Bronchial epithelial cell (primary cell): ENCODE measurements around the gene PTPRZ1. TPM values are rescaled to one million over a fixed set of nuclear protein-coding genes. Genes with fewer than 3 reads are reported as not detected.

Experiments used
- DNase-seq: peaks from one replicate; pipeline ENCODE4 v3.0.0-alpha.2; 2010; ENCODE audit warnings: low read depth
- FAIRE-seq: peaks from 2 replicates; lab custom pipeline; 2011; peaks lifted over from hg19 to GRCh38; lab: Jason Lieb, UNC
- H3K27me3 ChIP-seq: 2 replicates; pipeline ENCODE4 v1.5.1; 2011; ENCODE audit warnings: low read length; ENCODE audit not compliant: control insufficient read depth, insufficient read depth
- H3K36me3 ChIP-seq: 2 replicates; pipeline ENCODE4 v1.5.1; 2011; ENCODE audit warnings: low read length; ENCODE audit not compliant: control insufficient read depth, insufficient read depth
- H3K4me3 ChIP-seq: 2 replicates; pipeline ENCODE4 v1.5.1; 2011; ENCODE audit warnings: mild to moderate bottlenecking, low read depth, low read length, control low read depth
- total RNA-seq: library from RNA; depleted of rRNA; stranded (reverse); fragments of >200 nt; gene quantifications from 2 replicates; pipeline ENCODE4 v1.2.1, GENCODE V29; 2014
- TF ChIP-seq, protein P1 (sequence below): IDR thresholded peaks from 2 replicates; pipeline ENCODE4 v1.5.1; 2011; ENCODE audit warnings: mild to moderate bottlenecking, moderate library complexity, low read length, control low read depth, inconsistent platforms; ENCODE audit not compliant: insufficient read depth, severe bottlenecking

The PTPRZ1 gene
- total RNA-seq, result 2.6 and 3.5 TPM in 2 replicates

DNA sequence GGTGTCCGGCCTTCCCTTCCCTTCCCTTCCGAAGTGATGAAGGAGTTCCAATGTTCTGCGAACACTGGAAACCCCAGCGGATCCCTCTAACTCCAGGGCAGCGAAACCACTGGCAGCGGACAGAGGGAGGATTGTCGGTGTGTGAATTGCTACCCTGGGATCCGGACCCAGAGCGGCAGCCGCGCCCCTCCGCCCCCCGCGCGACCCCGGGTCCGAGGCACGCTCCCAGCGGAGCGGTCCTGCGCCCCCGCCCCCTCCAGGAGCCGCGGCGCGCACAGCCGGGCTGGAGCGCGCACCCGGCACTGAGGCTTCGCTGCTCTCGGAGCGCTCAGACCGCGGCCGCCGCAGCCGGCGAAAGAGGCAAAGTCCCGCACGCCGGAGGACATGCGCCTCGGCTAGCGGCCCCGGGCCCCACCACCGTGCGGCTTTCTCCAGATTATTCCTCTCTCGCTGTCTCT is at the start of gene PTPRZ1:
TSS of gene PTPRZ1 (plus strand) at position 331 of the 458 bp plus-strand sequence. CDS start 339 bp downstream, outside the sequence.
- FAIRE-seq (no peak), DNase-seq (peak; percentile 8)
- H3K27me3 ChIP-seq, result no peaks in the 10 kb centered on the region
- peak within 1 kb of the TSS; percentile 52 for H3K4me3 ChIP-seq
- no peaks in the 10 kb centered on the region for H3K36me3 ChIP-seq
- TF ChIP-seq, protein P1, sequence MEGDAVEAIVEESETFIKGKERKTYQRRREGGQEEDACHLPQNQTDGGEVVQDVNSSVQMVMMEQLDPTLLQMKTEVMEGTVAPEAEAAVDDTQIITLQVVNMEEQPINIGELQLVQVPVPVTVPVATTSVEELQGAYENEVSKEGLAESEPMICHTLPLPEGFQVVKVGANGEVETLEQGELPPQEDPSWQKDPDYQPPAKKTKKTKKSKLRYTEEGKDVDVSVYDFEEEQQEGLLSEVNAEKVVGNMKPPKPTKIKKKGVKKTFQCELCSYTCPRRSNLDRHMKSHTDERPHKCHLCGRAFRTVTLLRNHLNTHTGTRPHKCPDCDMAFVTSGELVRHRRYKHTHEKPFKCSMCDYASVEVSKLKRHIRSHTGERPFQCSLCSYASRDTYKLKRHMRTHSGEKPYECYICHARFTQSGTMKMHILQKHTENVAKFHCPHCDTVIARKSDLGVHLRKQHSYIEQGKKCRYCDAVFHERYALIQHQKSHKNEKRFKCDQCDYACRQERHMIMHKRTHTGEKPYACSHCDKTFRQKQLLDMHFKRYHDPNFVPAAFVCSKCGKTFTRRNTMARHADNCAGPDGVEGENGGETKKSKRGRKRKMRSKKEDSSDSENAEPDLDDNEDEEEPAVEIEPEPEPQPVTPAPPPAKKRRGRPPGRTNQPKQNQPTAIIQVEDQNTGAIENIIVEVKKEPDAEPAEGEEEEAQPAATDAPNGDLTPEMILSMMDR, result no peak

DNA sequence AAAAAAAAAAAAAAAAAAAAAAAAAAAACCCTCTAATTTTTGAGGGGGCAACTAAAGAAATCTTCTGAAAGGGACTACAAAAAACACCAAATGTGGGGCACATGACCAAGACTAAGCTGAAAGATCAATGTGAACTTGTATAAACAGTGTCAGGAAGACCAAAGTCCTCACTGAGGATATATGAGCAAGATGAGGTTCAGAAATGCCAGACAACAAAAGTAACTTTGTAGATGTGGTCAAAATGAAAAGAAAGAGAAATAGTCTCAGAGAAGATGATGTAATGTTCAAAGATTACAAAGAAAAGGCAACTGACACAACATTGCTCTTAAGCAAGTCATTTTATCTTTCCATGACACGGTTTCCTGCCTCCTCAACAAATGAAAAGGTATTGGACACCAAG is 48.7 kb upstream of the PTPRZ1 start:
- Histone ChIP-seq H3K36me3 (no peaks in the 10 kb centered on the region), H3K4me3 (no peak overlapping the region), H3K27me3 (no peaks in the 10 kb centered on the region)
- FAIRE-seq (no peak), DNase-seq (peak; percentile 13)
- TF ChIP-seq, protein P1, result no peak

DNA sequence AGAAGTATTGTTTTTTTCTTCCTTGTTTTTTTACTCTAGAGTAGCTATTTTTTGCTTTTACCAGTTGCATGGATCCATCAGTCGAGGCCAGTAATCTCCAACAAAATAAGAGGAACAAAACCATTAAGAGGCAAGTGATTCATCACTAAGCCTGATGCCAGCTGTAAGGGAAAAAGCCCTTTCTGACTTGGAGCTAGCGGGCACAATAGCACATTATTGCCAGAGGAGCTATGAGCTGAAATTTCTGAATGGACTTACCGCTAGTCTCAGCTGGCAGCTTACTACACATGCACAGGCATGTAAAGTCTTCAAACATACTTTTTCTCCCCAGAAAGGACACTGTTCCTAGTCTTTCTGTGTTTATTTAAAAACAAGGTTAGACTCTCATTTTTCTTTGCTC is 41.6 kb upstream of the PTPRZ1 start:
- DNase-seq (peak; percentile 64), FAIRE-seq (no peak)
- no peak overlapping the region for H3K4me3 ChIP-seq
- no peaks in the 10 kb centered on the region for H3K27me3 ChIP-seq
- TF ChIP-seq, protein P1, result no peak
- H3K36me3 ChIP-seq, result no peaks in the 10 kb centered on the region

DNA sequence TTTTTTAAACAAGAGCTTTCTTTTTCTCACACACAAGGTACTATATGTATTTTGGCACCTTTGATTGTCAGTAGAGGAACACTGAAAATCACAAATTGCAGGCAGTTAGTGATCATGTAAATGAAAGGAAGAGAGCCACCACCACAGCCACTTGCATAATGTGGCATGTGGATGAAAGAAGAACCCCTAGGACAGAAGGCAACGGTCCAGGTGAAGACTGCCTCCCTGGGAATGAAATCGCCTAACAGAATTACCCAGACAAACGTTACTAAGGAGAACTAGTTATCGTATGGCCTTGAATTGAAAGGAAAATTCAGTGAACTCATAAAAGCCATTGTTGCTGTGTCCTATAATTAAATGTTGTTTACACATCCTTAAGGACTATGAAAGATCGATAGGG is 41.2 kb upstream of the PTPRZ1 start:
- Histone ChIP-seq H3K4me3 (no peak overlapping the region), H3K27me3 (no peaks in the 10 kb centered on the region), H3K36me3 (no peaks in the 10 kb centered on the region)
- no peak for DNase-seq
- TF ChIP-seq, protein P1, result no peak
- FAIRE-seq, result no peak

DNA sequence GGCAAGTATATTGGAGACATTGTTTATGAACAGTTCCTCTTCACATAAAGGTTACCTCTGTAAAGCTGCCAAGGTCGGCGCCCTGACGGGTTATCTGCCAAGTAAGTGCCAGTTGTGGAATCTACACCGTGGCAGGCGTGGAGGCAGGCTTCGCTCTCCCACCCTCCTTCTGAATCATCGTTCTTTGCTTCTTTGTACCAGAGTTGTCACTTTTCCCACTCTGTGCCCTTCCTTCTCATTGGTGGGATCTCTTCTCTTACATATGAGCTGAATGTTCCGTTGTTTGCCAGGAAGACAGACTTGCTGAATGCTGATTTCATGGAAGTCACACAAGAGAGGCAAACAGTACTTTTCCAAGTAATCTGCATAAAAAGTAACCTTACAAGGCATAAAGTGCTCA is 40.6 kb upstream of the PTPRZ1 start:
- FAIRE-seq (peak; percentile 76), DNase-seq (peak; percentile 10)
- no peaks in the 10 kb centered on the region for H3K36me3 ChIP-seq
- no peak overlapping the region for H3K4me3 ChIP-seq
- H3K27me3 ChIP-seq, result no peaks in the 10 kb centered on the region
- TF ChIP-seq, protein P1, result no peak

DNA sequence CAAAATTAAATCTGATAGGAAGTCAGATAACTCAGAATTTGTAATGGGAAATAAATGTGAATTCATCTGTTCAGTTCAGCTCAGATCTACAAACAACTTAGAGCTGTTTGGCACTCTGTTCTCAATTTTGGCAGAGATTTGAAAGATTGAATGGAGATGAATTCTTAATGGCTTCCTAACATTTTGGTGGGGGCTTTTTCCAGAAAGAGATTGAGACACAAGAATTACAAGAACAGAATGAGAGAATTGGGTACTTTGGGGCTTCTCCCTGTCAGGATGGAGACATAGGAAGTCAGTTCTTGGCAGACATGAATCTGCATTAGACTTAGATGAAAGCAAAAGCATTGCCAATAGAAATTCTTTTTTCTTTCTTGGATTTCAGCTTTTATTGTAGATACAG is 39.0 kb upstream of the PTPRZ1 start:
- TF ChIP-seq, protein P1, result no peak
- FAIRE-seq (no peak), DNase-seq (no peak)
- Histone ChIP-seq H3K27me3 (no peaks in the 10 kb centered on the region), H3K4me3 (no peak overlapping the region), H3K36me3 (no peaks in the 10 kb centered on the region)
